Kidney epithelial cell (primary cell): ENCODE measurements around the gene CRB2. TPM values are rescaled to one million over a fixed set of nuclear protein-coding genes. Genes with fewer than 3 reads are reported as not detected.

Experiments used
- DNase-seq: peaks from one replicate; pipeline ENCODE4 v3.0.0-alpha.2; 2010; ENCODE audit warnings: low read depth
- H3K27me3 ChIP-seq: 2 replicates; pipeline ENCODE4 v1.6.0; 2011; ENCODE audit warnings: low read length; ENCODE audit not compliant: control insufficient read depth, insufficient read depth
- H3K36me3 ChIP-seq: 2 replicates; pipeline ENCODE4 v1.5.1; 2011; ENCODE audit warnings: low read length; ENCODE audit not compliant: control insufficient read depth, insufficient read depth
- H3K4me3 ChIP-seq: 2 replicates; pipeline ENCODE4 v1.5.1; 2011; ENCODE audit warnings: low read depth, mild to moderate bottlenecking, control low read depth, low read length
- CTCF ChIP-seq: IDR thresholded peaks from 2 replicates; pipeline ENCODE4 v1.5.1; 2011; ENCODE audit warnings: mild to moderate bottlenecking, moderate library complexity, low read length, control low read depth, inconsistent platforms; ENCODE audit not compliant: insufficient read depth, poor library complexity, severe bottlenecking
- total RNA-seq: library from RNA; depleted of rRNA; stranded (reverse); fragments of >200 nt; gene quantifications from 2 replicates; pipeline ENCODE4 v1.2.3, GENCODE V29; 2015

CRB2 gene
- total RNA-seq, 1 donor from 2014 or later, result 1.3 TPM

- H3K36me3 ChIP-seq, result no peaks in the 10 kb centered on the region
- H3K27me3 ChIP-seq, result peaks cover 36% of the 10 kb centered on the region
These were observed 1.9 kb upstream of the CRB2 start for GRCh38 chr9:123353984-123354591.

GRCh38 chr9:123354806-123355508 is 1.0 kb upstream of the CRB2 start:
- no peak for DNase-seq
- H3K36me3 ChIP-seq, result no peaks in the 10 kb centered on the region
- no peak for TF ChIP-seq CTCF
- H3K27me3 ChIP-seq, result peaks cover 35% of the 10 kb centered on the region
- H3K4me3 ChIP-seq, result no peak overlapping the region

More at GRCh38 chr9:123353984-123354591, 1.9 kb upstream of the CRB2 start:
- no peak for DNase-seq
- no peak overlapping the region for H3K4me3 ChIP-seq
- peak; percentile 90 for TF ChIP-seq CTCF

GRCh38 chr9:123356851-123357742 is 1.1 kb downstream of the CRB2 start:
- Histone ChIP-seq H3K27me3 (peaks cover 35% of the 10 kb centered on the region), H3K36me3 (no peaks in the 10 kb centered on the region), H3K4me3 (peak overlapping the region; percentile 40)
- no peak for DNase-seq
- TF ChIP-seq CTCF, result no peak

- DNase-seq, result no peak
- Histone ChIP-seq H3K4me3 (no peak overlapping the region), H3K27me3 (peaks cover 32% of the 10 kb centered on the region), H3K36me3 (no peaks in the 10 kb centered on the region)
- no peak for TF ChIP-seq CTCF
These were observed 1.7 kb downstream of the CRB2 start for GRCh38 chr9:123357743-123358059.

- no peak for TF ChIP-seq CTCF
- Histone ChIP-seq H3K27me3 (peaks cover 26% of the 10 kb centered on the region), H3K4me3 (no peak overlapping the region), H3K36me3 (no peaks in the 10 kb centered on the region)
- DNase-seq, result no peak
These were observed 2.3 kb downstream of the CRB2 start for GRCh38 chr9:123358181-123358905.
